PFSK-1 (cell line): ENCODE results near the gene CDC7.

ENCODE experiments used
- POLR2AphosphoS5 ChIP-seq: IDR thresholded peaks from 2 replicates; pipeline ENCODE4 v1.6.1; 2012; ENCODE audit warnings: low read depth, mild to moderate bottlenecking, control low read depth, low read length, moderate library complexity
- SIN3A ChIP-seq: IDR thresholded peaks from 2 replicates; pipeline ENCODE4 v1.6.1; 2012; ENCODE audit warnings: mild to moderate bottlenecking, low read length, moderate library complexity, borderline replicate concordance; ENCODE audit not compliant: insufficient read depth
- TAF1 ChIP-seq: IDR thresholded peaks from 2 replicates; pipeline ENCODE4 v1.6.1; 2012; ENCODE audit warnings: low read length, control low read depth, borderline replicate concordance; ENCODE audit not compliant: insufficient read depth
- TF ChIP-seq, protein P1 (sequence below), 2 experiments: IDR thresholded peaks; 2 replicates each; pipeline versions ENCODE4 v1.6.1 to v1.8.0; 2011 to 2012; ENCODE audit warnings: low read depth in 2 of 2, low read length in 2 of 2, control low read depth in 1 of 2, inconsistent platforms in 1 of 2, mild to moderate bottlenecking in 1 of 2, moderate library complexity in 1 of 2; ENCODE audit not compliant: insufficient read depth in 1 of 2

- TF ChIP-seq POLR2AphosphoS5 (no peak), SIN3A (no peak), TAF1 (no peak)
- TF ChIP-seq, protein P1, sequence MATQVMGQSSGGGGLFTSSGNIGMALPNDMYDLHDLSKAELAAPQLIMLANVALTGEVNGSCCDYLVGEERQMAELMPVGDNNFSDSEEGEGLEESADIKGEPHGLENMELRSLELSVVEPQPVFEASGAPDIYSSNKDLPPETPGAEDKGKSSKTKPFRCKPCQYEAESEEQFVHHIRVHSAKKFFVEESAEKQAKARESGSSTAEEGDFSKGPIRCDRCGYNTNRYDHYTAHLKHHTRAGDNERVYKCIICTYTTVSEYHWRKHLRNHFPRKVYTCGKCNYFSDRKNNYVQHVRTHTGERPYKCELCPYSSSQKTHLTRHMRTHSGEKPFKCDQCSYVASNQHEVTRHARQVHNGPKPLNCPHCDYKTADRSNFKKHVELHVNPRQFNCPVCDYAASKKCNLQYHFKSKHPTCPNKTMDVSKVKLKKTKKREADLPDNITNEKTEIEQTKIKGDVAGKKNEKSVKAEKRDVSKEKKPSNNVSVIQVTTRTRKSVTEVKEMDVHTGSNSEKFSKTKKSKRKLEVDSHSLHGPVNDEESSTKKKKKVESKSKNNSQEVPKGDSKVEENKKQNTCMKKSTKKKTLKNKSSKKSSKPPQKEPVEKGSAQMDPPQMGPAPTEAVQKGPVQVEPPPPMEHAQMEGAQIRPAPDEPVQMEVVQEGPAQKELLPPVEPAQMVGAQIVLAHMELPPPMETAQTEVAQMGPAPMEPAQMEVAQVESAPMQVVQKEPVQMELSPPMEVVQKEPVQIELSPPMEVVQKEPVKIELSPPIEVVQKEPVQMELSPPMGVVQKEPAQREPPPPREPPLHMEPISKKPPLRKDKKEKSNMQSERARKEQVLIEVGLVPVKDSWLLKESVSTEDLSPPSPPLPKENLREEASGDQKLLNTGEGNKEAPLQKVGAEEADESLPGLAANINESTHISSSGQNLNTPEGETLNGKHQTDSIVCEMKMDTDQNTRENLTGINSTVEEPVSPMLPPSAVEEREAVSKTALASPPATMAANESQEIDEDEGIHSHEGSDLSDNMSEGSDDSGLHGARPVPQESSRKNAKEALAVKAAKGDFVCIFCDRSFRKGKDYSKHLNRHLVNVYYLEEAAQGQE (IDR thresholded peaks at IDR 0.05; ENCODE audit: insufficient read depth in 1 of 2, low read depth in 2 of 2, low read length in 2 of 2) = no peak
These were observed 6.7 kb downstream of the CDC7 start for GRCh38 chr1:91507328-91507727.
